NCI-H748 treated with DMSO at 0.1 percent for 48 hours (cell line): ENCODE data around the gene PTPN2.

Experiments used
- DNase-seq: peaks from one replicate; lab custom pipeline; 2025; lab: John Stamatoyannopoulos, UW

The PTPN2 gene

GRCh38 chr18:12857991-12858544 is 26.0 kb downstream of the PTPN2 start:
- no peak for DNase-seq

GRCh38 chr18:12857215-12857905 is 26.7 kb downstream of the PTPN2 start:
- DNase-seq: no peak

- DNase-seq: no peak
Measured at GRCh38 chr18:12855916-12856315, 28.1 kb downstream of the PTPN2 start.

GRCh38 chr18:12852566-12853315 is 31.3 kb downstream of the PTPN2 start:
- no peak for DNase-seq

GRCh38 chr18:12851716-12852115 is 32.3 kb downstream of the PTPN2 start:
- no peak for DNase-seq

- no peak for DNase-seq
Measured at GRCh38 chr18:12849548-12849947, 34.5 kb downstream of the PTPN2 start.

GRCh38 chr18:12848405-12848804 is 35.6 kb downstream of the PTPN2 start:
- DNase-seq: no peak

- DNase-seq: no peak
Measured at GRCh38 chr18:12844391-12844790, 39.6 kb downstream of the PTPN2 start.

- DNase-seq: no peak
Measured at GRCh38 chr18:12843420-12844350, 40.4 kb downstream of the PTPN2 start.

GRCh38 chr18:12842459-12843380 is 41.3 kb downstream of the PTPN2 start:
- DNase-seq: no peak

GRCh38 chr18:12841070-12841469 is 43.0 kb downstream of the PTPN2 start:
- DNase-seq: no peak

GRCh38 chr18:12840382-12840781 is 43.7 kb downstream of the PTPN2 start:
- no peak for DNase-seq

GRCh38 chr18:12839526-12840196 is 44.4 kb downstream of the PTPN2 start:
- DNase-seq: no peak

GRCh38 chr18:12839057-12839525 is 44.9 kb downstream of the PTPN2 start:
- no peak for DNase-seq

GRCh38 chr18:12838178-12838634 is 45.8 kb downstream of the PTPN2 start:
- DNase-seq: no peak

GRCh38 chr18:12837747-12838146 is 46.3 kb downstream of the PTPN2 start:
- no peak for DNase-seq

GRCh38 chr18:12836551-12836950 is 47.5 kb downstream of the PTPN2 start:
- no peak for DNase-seq

- DNase-seq: no peak
Measured at GRCh38 chr18:12828116-12829051, 55.7 kb downstream of the PTPN2 start.

- DNase-seq: no peak
Measured at GRCh38 chr18:12827588-12827987, 56.4 kb downstream of the PTPN2 start.
